Liver (tissue), 9 donors: Measurements from ENCODE around the gene MRPL51. TPM values are rescaled to one million over a fixed set of nuclear protein-coding genes. Genes with fewer than 3 reads are reported as not detected.

ENCODE experiments used
- DNase-seq: peaks from one replicate; pipeline ENCODE4 v3.0.0-alpha.2; 2017; ENCODE audit warnings: low spot score
- H3K27ac ChIP-seq, 2 donors: one replicate each; pipeline ENCODE4 v1.7.0; 2013; ENCODE audit warnings: inconsistent platforms in 2 of 2, low read length in 2 of 2, control low read depth in 1 of 2, low read depth in 1 of 2, mild to moderate bottlenecking in 1 of 2
- H3K27me3 ChIP-seq, 4 donors: one replicate each; pipeline versions ENCODE4 v1.6.1 to v1.7.0; 2013; ENCODE audit warnings: low read length in 3 of 4, inconsistent platforms in 1 of 4, mild to moderate bottlenecking in 1 of 4, moderate library complexity in 1 of 4; ENCODE audit not compliant: control insufficient read depth in 4 of 4, insufficient read depth in 4 of 4
- H3K36me3 ChIP-seq, 4 donors: one replicate each; pipeline versions ENCODE4 v1.6.1 to v1.7.0; 2013; ENCODE audit warnings: low read length in 3 of 4, mild to moderate bottlenecking in 3 of 4, low read depth in 1 of 4, moderate library complexity in 1 of 4; ENCODE audit not compliant: control insufficient read depth in 4 of 4, insufficient read depth in 3 of 4
- H3K4me1 ChIP-seq, 4 donors: one replicate each; pipeline versions ENCODE4 v1.6.1 to v1.7.0; 2013; ENCODE audit warnings: low read length in 3 of 4, mild to moderate bottlenecking in 3 of 4, moderate library complexity in 1 of 4; ENCODE audit not compliant: control insufficient read depth in 4 of 4, insufficient read depth in 4 of 4
- H3K4me3 ChIP-seq, 3 donors: one replicate each; pipeline versions ENCODE4 v1.6.1 to v1.7.0; 2013; ENCODE audit warnings: low read length in 3 of 3, control low read depth in 1 of 3, low read depth in 1 of 3, mild to moderate bottlenecking in 1 of 3
- H3K9ac ChIP-seq, 2 donors: one replicate each; pipeline ENCODE4 v1.7.0; 2013; ENCODE audit warnings: low read length in 2 of 2, mild to moderate bottlenecking in 2 of 2, moderate library complexity in 2 of 2, control low read depth in 1 of 2, low read depth in 1 of 2
- H3K9me3 ChIP-seq, 4 donors: one replicate each; pipeline versions ENCODE4 v1.6.1 to v1.7.0; 2013; ENCODE audit warnings: low read length in 3 of 4; ENCODE audit not compliant: control insufficient read depth in 4 of 4
- ATF3 ChIP-seq: IDR thresholded peaks from 2 replicates; pipeline ENCODE4 v1.6.1; 2016; ENCODE audit warnings: antibody characterized with exemption
- CTCF ChIP-seq: fragments of 150-350 bp; IDR thresholded peaks from 2 replicates; pipeline ENCODE4 v1.5.1; 2017; ENCODE audit warnings: improper control_type of control experiment, low read depth, low read length; ENCODE audit not compliant: missing input control
- EGR1 ChIP-seq, 2 donors: IDR thresholded peaks; 2 replicates each; pipeline ENCODE4 v1.6.1; 2016 to 2018; ENCODE audit warnings: antibody characterized with exemption in 2 of 2, low read depth in 2 of 2
- FOXA1 ChIP-seq: IDR thresholded peaks from 2 replicates; pipeline ENCODE4 v1.6.1; 2016; ENCODE audit warnings: antibody characterized with exemption
- FOXA2 ChIP-seq: IDR thresholded peaks from 2 replicates; pipeline ENCODE4 v1.6.1; 2016; ENCODE audit warnings: antibody characterized with exemption
- GABPA ChIP-seq, 2 donors: IDR thresholded peaks in 1 of 2; conservative IDR thresholded peaks in 1 of 2; 2 replicates each; pipeline ENCODE4 v1.6.1; 2016; ENCODE audit warnings: antibody characterized with exemption in 2 of 2, mild to moderate bottlenecking in 1 of 2, moderate library complexity in 1 of 2
- HNF4A ChIP-seq, 2 donors: conservative IDR thresholded peaks; 2 replicates each; pipeline ENCODE4 v1.6.1; 2016; ENCODE audit warnings: antibody characterized with exemption in 2 of 2, mild to moderate bottlenecking in 2 of 2
- HNF4G ChIP-seq: IDR thresholded peaks from 2 replicates; pipeline ENCODE4 v1.6.1; 2016; ENCODE audit warnings: antibody characterized with exemption
- JUND ChIP-seq, 2 donors: IDR thresholded peaks; 2 replicates each; pipeline ENCODE4 v1.6.1; 2016; ENCODE audit warnings: antibody characterized with exemption in 2 of 2
- MAX ChIP-seq: IDR thresholded peaks from 2 replicates; pipeline ENCODE4 v1.6.1; 2016; ENCODE audit warnings: antibody characterized with exemption
- NR2F2 ChIP-seq: IDR thresholded peaks from 2 replicates; pipeline ENCODE4 v1.6.1; 2016; ENCODE audit warnings: antibody characterized with exemption
- RAD21 ChIP-seq, 2 donors: IDR thresholded peaks; 2 replicates each; pipeline ENCODE4 v1.6.1; 2016; ENCODE audit warnings: antibody characterized with exemption in 2 of 2, mild to moderate bottlenecking in 2 of 2
- REST ChIP-seq: IDR thresholded peaks from 2 replicates; pipeline ENCODE4 v1.6.1; 2016; ENCODE audit warnings: antibody characterized with exemption, mild to moderate bottlenecking
- RXRA ChIP-seq, 2 donors: IDR thresholded peaks; 2 replicates each; pipeline ENCODE4 v1.6.1; 2017 to 2018; ENCODE audit warnings: antibody characterized with exemption in 2 of 2, mild to moderate bottlenecking in 1 of 2
- SP1 ChIP-seq: IDR thresholded peaks from 2 replicates; pipeline ENCODE4 v1.6.1; 2018; ENCODE audit warnings: antibody characterized with exemption, mild to moderate bottlenecking
- TAF1 ChIP-seq: conservative IDR thresholded peaks from 2 replicates; pipeline ENCODE4 v1.6.1; 2016; ENCODE audit warnings: antibody characterized with exemption, mild to moderate bottlenecking
- YY1 ChIP-seq: IDR thresholded peaks from 2 replicates; pipeline ENCODE4 v1.6.1; 2016; ENCODE audit warnings: antibody characterized with exemption, mild to moderate bottlenecking
- ZBTB33 ChIP-seq: IDR thresholded peaks from 2 replicates; pipeline ENCODE4 v1.6.1; 2016; ENCODE audit warnings: antibody characterized with exemption
- WGBS: extraction: QIAGEN DNeasy Blood & Tissue Kit; methylation state at CpG from one replicate; pipeline ENCODE4 v1.1.7; 2013; 5-methylcytosine and 5-hydroxymethylcytosine counted together
- polyA plus RNA-seq, 2 donors: library from polyadenylated mRNA; stranded (reverse) in 1 of 2; unstranded in 1 of 2; fragments of 200-250 nt in 1 of 2; fragments of >200 nt in 1 of 2; fragmentation: Nextera tagmentation in 1 of 2; extraction: Ambion mirVana in 1 of 2; gene quantifications; one replicate each; pipeline versions ENCODE4 v1.2.1 to v1.2.3, GENCODE V29; 2013 to 2015
- total RNA-seq, 2 donors: library from RNA; depleted of rRNA; stranded (reverse); fragments of >200 nt; gene quantifications; one replicate each; pipeline ENCODE4 v1.2.3, GENCODE V29; 2014
- donor health status: healthy.
- donor health status: healthy.
- donor health status: healthy.
- donor health status: healthy.
- donor health status: healthy.

MRPL51 gene
- total and polyA plus RNA-seq, 4 donors: 37.6 to 163 (median 48.0) TPM

- Histone ChIP-seq H3K9ac (peak overlapping the region; percentile 86 to 95), H3K9me3 (no peaks in the 10 kb centered on the region), H3K36me3 (peaks cover 22 to 44% (median 33%) of the 10 kb centered on the region in 4 donors), H3K4me1 (peaks cover 6 to 48% (median 35%) of the 10 kb centered on the region in 4 donors), H3K4me3 (peak overlapping the region; percentile 93 to 97 (median 95)), H3K27me3 (no peaks in the 10 kb centered on the region), H3K27ac (peak overlapping the region; percentile 99 to 100)
- WGBS: under 1% methylated on average over 25 of the region's 25 CpGs
- no peak for DNase-seq
- TF ChIP-seq YY1 (no peak), EGR1 (IDR thresholded peaks at IDR 0.05; ENCODE audit: low read depth in 2 of 2) (no peak), FOXA2 (no peak), CTCF (no peak), REST (no peak), ATF3 (no peak), TAF1 (no peak), HNF4G (no peak), ZBTB33 (no peak), RXRA (IDR thresholded peaks at IDR 0.05) (no peak), NR2F2 (no peak), JUND (IDR thresholded peaks at IDR 0.05) (no peak), GABPA (IDR thresholded peaks at IDR 0.05 in 1 of 2, conservative IDR thresholded peaks at IDR 0.05 in 1 of 2) (no peak), MAX (no peak), FOXA1 (no peak), SP1 (no peak), RAD21 (IDR thresholded peaks at IDR 0.05) (no peak), HNF4A (conservative IDR thresholded peaks at IDR 0.05) (no peak)
Observed at GRCh38 chr12:6534695-6534944, 41.6 kb upstream of the MRPL51 start.
